Stimulated activated effector memory CD8-positive, alpha-beta T cell treated with anti-CD3 and anti-CD28 coated beads, Interleukin-12 subunit alpha, Interleukin-12 subunit beta, amount 100 ng/mL, for 72 hours (primary cell): ENCODE results near the gene ADAT1.

ENCODE experiments used
- ATAC-seq: fragments of 150-1000 bp; cut with Tn5 transposase; 2 replicates; pipeline ENCODE4 v1.10.0; 2021
- DNase-seq, 2 donors: peaks; one replicate each; pipeline ENCODE4 v3.0.0; 2021 to 2022; ENCODE audit warnings: low spot score in 2 of 2
- H3K27ac Mint-ChIP-seq: one replicate; pipeline ENCODE4 v1.8.0; 2022; ENCODE audit warnings: mild to moderate bottlenecking, mixed read lengths
- H3K36me3 Mint-ChIP-seq: one replicate; pipeline ENCODE4 v1.8.0; 2022; ENCODE audit warnings: mild to moderate bottlenecking, mixed read lengths
- H3K4me1 Mint-ChIP-seq: one replicate; pipeline ENCODE4 v1.8.0; 2022; ENCODE audit warnings: mixed read lengths
- H3K4me3 Mint-ChIP-seq: one replicate; pipeline ENCODE4 v1.8.0; 2022; ENCODE audit warnings: mild to moderate bottlenecking, mixed read lengths
- H3K9me3 Mint-ChIP-seq: one replicate; pipeline ENCODE4 v1.8.0; 2022; ENCODE audit warnings: mixed read lengths

The ADAT1 gene

GRCh38 chr16:75622761-75623605 is at the start of gene ADAT1:
TSS of gene ADAT1 (minus strand) at chr16:75623281. CDS start at chr16:75620799, 2,482 bp downstream.
- Mint-ChIP-seq H3K4me1 (peaks cover 50% of the 10 kb centered on the region), H3K36me3 (peaks cover 81% of the 10 kb centered on the region), H3K9me3 (no peaks in the 10 kb centered on the region), H3K4me3 (peak within 1 kb of the TSS; percentile 89), H3K27ac (peak within 1 kb of the TSS; percentile 92)
- DNase-seq (peak; percentile 91 to 96), ATAC-seq (peak; percentile 89)

GRCh38 chr16:75667503-75667902 is 44.4 kb upstream of the ADAT1 start:
- Mint-ChIP-seq H3K9me3 (no peaks in the 10 kb centered on the region), H3K27ac (no peak overlapping the region), H3K4me3 (no peak overlapping the region), H3K36me3 (no peaks in the 10 kb centered on the region), H3K4me1 (no peaks in the 10 kb centered on the region)
- DNase-seq: no peak
- ATAC-seq: no peak

GRCh38 chr16:75660726-75661302 is 37.7 kb upstream of the ADAT1 start:
- Mint-ChIP-seq H3K27ac (peak overlapping the region; percentile 71), H3K9me3 (no peaks in the 10 kb centered on the region), H3K4me3 (no peak overlapping the region), H3K4me1 (peaks cover 10% of the 10 kb centered on the region), H3K36me3 (peaks cover 50% of the 10 kb centered on the region)
- ATAC-seq: no peak
- no peak for DNase-seq

- Mint-ChIP-seq H3K4me1 (peaks cover 13% of the 10 kb centered on the region), H3K36me3 (peaks cover 55% of the 10 kb centered on the region), H3K4me3 (no peak overlapping the region), H3K9me3 (no peaks in the 10 kb centered on the region), H3K27ac (no peak overlapping the region)
- DNase-seq (no peak), ATAC-seq (no peak)
Observed at GRCh38 chr16:75660321-75660720, 37.2 kb upstream of the ADAT1 start.

- DNase-seq: no peak
- ATAC-seq: no peak
- Mint-ChIP-seq H3K4me1 (peaks cover 25% of the 10 kb centered on the region), H3K9me3 (no peaks in the 10 kb centered on the region), H3K36me3 (peaks cover 76% of the 10 kb centered on the region), H3K4me3 (no peak overlapping the region), H3K27ac (no peak overlapping the region)
Observed at GRCh38 chr16:75658175-75658574, 35.1 kb upstream of the ADAT1 start.

- ATAC-seq (no peak), DNase-seq (no peak)
- Mint-ChIP-seq H3K9me3 (no peaks in the 10 kb centered on the region), H3K4me1 (peaks cover 59% of the 10 kb centered on the region), H3K27ac (peak overlapping the region; percentile 60), H3K36me3 (peaks cover 91% of the 10 kb centered on the region), H3K4me3 (peak overlapping the region; percentile 9)
Observed at GRCh38 chr16:75653922-75654321, 30.8 kb upstream of the ADAT1 start.

GRCh38 chr16:75648265-75649076 is 25.4 kb upstream of the ADAT1 start:
- peaks cover 54% of the 10 kb centered on the region for H3K4me1 Mint-ChIP-seq
- H3K4me3 Mint-ChIP-seq: peak overlapping the region; percentile 99
- H3K27ac Mint-ChIP-seq: peak overlapping the region; percentile 99
- no peaks in the 10 kb centered on the region for H3K9me3 Mint-ChIP-seq
- DNase-seq (peak; percentile 71 to 93), ATAC-seq (peak; percentile 48)
- peaks cover 89% of the 10 kb centered on the region for H3K36me3 Mint-ChIP-seq

GRCh38 chr16:75647492-75648264 is 24.6 kb upstream of the ADAT1 start, which contains the start of the genes KARS1 and TERF2IP:
TSS of gene KARS1 (minus strand) at chr16:75647665. CDS start at chr16:75647639, 26 bp downstream.
TSS of gene TERF2IP (plus strand) at chr16:75647773. CDS start at chr16:75647883, 110 bp downstream.
- Mint-ChIP-seq H3K9me3 (no peaks in the 10 kb centered on the region), H3K36me3 (peaks cover 89% of the 10 kb centered on the region), H3K4me1 (peaks cover 47% of the 10 kb centered on the region), H3K4me3 (peak within 1 kb of the TSS; percentile 99), H3K27ac (peak within 1 kb of the TSS; percentile 99)
- ATAC-seq: peak; percentile 94
- DNase-seq: peak; percentile 86 to 95

GRCh38 chr16:75647112-75647491 is 24.0 kb upstream of the ADAT1 start:
- H3K4me3 Mint-ChIP-seq: peak overlapping the region; percentile 99
- H3K9me3 Mint-ChIP-seq: no peaks in the 10 kb centered on the region
- DNase-seq (no peak), ATAC-seq (no peak)
- peaks cover 42% of the 10 kb centered on the region for H3K4me1 Mint-ChIP-seq
- H3K27ac Mint-ChIP-seq: peak overlapping the region; percentile 99
- peaks cover 89% of the 10 kb centered on the region for H3K36me3 Mint-ChIP-seq

- Mint-ChIP-seq H3K36me3 (peaks cover 95% of the 10 kb centered on the region), H3K4me1 (peaks cover 24% of the 10 kb centered on the region), H3K9me3 (no peaks in the 10 kb centered on the region), H3K4me3 (peak overlapping the region; percentile 99), H3K27ac (peak overlapping the region; percentile 75)
- no peak for ATAC-seq
- DNase-seq: no peak
Observed at GRCh38 chr16:75644240-75645012, 21.3 kb upstream of the ADAT1 start.

GRCh38 chr16:75640598-75640997 is 17.5 kb upstream of the ADAT1 start:
- H3K9me3 Mint-ChIP-seq: no peaks in the 10 kb centered on the region
- H3K36me3 Mint-ChIP-seq: peaks cover 100% of the 10 kb centered on the region
- H3K4me3 Mint-ChIP-seq: no peak overlapping the region
- DNase-seq (no peak), ATAC-seq (no peak)
- H3K4me1 Mint-ChIP-seq: peaks cover 34% of the 10 kb centered on the region
- H3K27ac Mint-ChIP-seq: no peak overlapping the region

- Mint-ChIP-seq H3K27ac (no peak overlapping the region), H3K4me3 (no peak overlapping the region), H3K9me3 (no peaks in the 10 kb centered on the region), H3K4me1 (peaks cover 11% of the 10 kb centered on the region), H3K36me3 (peaks cover 100% of the 10 kb centered on the region)
- DNase-seq (no peak), ATAC-seq (no peak)
Observed at GRCh38 chr16:75635036-75635435, 12.0 kb upstream of the ADAT1 start.

- ATAC-seq: no peak
- Mint-ChIP-seq H3K4me1 (peaks cover 26% of the 10 kb centered on the region), H3K9me3 (no peaks in the 10 kb centered on the region), H3K4me3 (no peak overlapping the region), H3K27ac (no peak overlapping the region), H3K36me3 (peaks cover 100% of the 10 kb centered on the region)
- no peak for DNase-seq
Observed at GRCh38 chr16:75632857-75633256, 9.8 kb upstream of the ADAT1 start.

GRCh38 chr16:75630052-75630451 is 7.0 kb upstream of the ADAT1 start:
- H3K4me1 Mint-ChIP-seq: peaks cover 37% of the 10 kb centered on the region
- DNase-seq (no peak), ATAC-seq (no peak)
- H3K27ac Mint-ChIP-seq: peak overlapping the region; percentile 26
- H3K36me3 Mint-ChIP-seq: peaks cover 100% of the 10 kb centered on the region
- H3K9me3 Mint-ChIP-seq: no peaks in the 10 kb centered on the region
- no peak overlapping the region for H3K4me3 Mint-ChIP-seq
